Activated B cell treated with CpG ODN at 0.5 μM for 24 hours (primary cell): ENCODE data around the gene OTOA. TPM values are rescaled to one million over a fixed set of nuclear protein-coding genes. Genes with fewer than 3 reads are reported as not detected.

ENCODE experiments used
- ATAC-seq: fragments of 200-7000 bp; cut with Tn5 transposase; one replicate; pipeline ENCODE4 v1.10.0; 2021; ENCODE audit warnings: low read depth, mild to moderate bottlenecking, moderate library complexity
- CTCF ChIA-PET: fragments of 350-600 bp; sonication (Branson Sonifier 250); formaldehyde crosslinking; loops from one replicate; lab custom pipeline; 2021; ENCODE audit warnings: antibody characterized with exemption; lab: Charles Lee
- POLR2A ChIA-PET: fragments of 350-600 bp; sonication (Branson Sonifier 250); formaldehyde crosslinking; loops from one replicate; lab custom pipeline; 2021; ENCODE audit warnings: antibody characterized with exemption; lab: Charles Lee
- DNase-seq: peaks from one replicate; pipeline ENCODE4 v3.0.0; 2022
- H3K27ac Mint-ChIP-seq: one replicate; pipeline ENCODE4 v1.8.0; 2020; ENCODE audit warnings: mixed read lengths
- H3K27me3 Mint-ChIP-seq: one replicate; pipeline ENCODE4 v1.8.0; 2021; ENCODE audit warnings: mixed read lengths
- H3K36me3 Mint-ChIP-seq: one replicate; pipeline ENCODE4 v1.8.0; 2021; ENCODE audit warnings: low read depth, mixed read lengths
- H3K4me1 Mint-ChIP-seq: one replicate; pipeline ENCODE4 v1.8.0; 2021; ENCODE audit warnings: mixed read lengths
- H3K4me3 Mint-ChIP-seq: one replicate; pipeline ENCODE4 v1.8.0; 2020; ENCODE audit warnings: mild to moderate bottlenecking, mixed read lengths
- H3K9me3 Mint-ChIP-seq: one replicate; pipeline ENCODE4 v1.8.0; 2020; ENCODE audit warnings: mixed read lengths
- CTCF ChIP-seq: fragments of 200-600 bp; IDR thresholded peaks from one replicate; pipeline ENCODE4 v1.8.0; 2022; ENCODE audit warnings: antibody characterized with exemption, mild to moderate bottlenecking
- intact Hi-C: fragments of 100-400 bp; cut with micrococcal nuclease; formaldehyde crosslinking; loops from one replicate; pipeline ENCODE4 v1.15.1; 2024
- total RNA-seq: library from RNA; stranded (reverse); gene quantifications from 2 replicates; pipeline ENCODE4 v1.2.3, GENCODE V29; 2022

OTOA gene
- total RNA-seq, 1 donor from 2014 or later = 0.60 TPM

- intact Hi-C loops = loop anchor here (1.0 to 5.0 kb wide), 6 partner anchors 10 to 535 kb away; partner anchors contain the start of gene UQCRC2
- peak; percentile 97 for TF ChIP-seq CTCF
- Mint-ChIP-seq H3K27ac (peak overlapping the region; percentile 86), H3K27me3 (no peaks in the 10 kb centered on the region), H3K4me3 (peak overlapping the region; percentile 73), H3K4me1 (peaks cover 88% of the 10 kb centered on the region), H3K9me3 (no peaks in the 10 kb centered on the region), H3K36me3 (peaks cover 16% of the 10 kb centered on the region)
- DNase-seq (no peak), ATAC-seq (peak; percentile 79)
- ChIA-PET POLR2A (interaction anchor here (0.6 to 3.3 kb wide), 4 partner anchors 11 to 357 kb away, joined by 3 to 34 read pairs (median 6); no protein-coding TSS in a partner anchor), CTCF (interaction anchor here (0.7 to 5.1 kb wide), 14 partner anchors 9 to 73 kb away, joined by 3 to 98 read pairs (median 6); no protein-coding TSS in a partner anchor)
Observed at GRCh38 chr16:21656795-21657768, 6.7 kb upstream of the OTOA start.

- Mint-ChIP-seq H3K27me3 (no peaks in the 10 kb centered on the region), H3K9me3 (no peaks in the 10 kb centered on the region), H3K4me3 (no peak overlapping the region), H3K36me3 (peaks cover 12% of the 10 kb centered on the region), H3K27ac (peak overlapping the region; percentile 35), H3K4me1 (peaks cover 78% of the 10 kb centered on the region)
- ATAC-seq (no peak), DNase-seq (no peak)
- no peak for TF ChIP-seq CTCF
- CTCF ChIA-PET = interaction anchor here (1.1 kb wide), 1 partner anchor 49 kb away, joined by 3 read pairs; no protein-coding TSS in a partner anchor
- intact Hi-C loops = loop anchor here (5.0 kb wide), 2 partner anchors 293 to 533 kb away; partner anchors contain the start of gene UQCRC2
- POLR2A ChIA-PET = interaction anchor here (0.7 to 1.3 kb wide), 2 partner anchors 14 to 15 kb away, joined by 6 to 10 read pairs; no protein-coding TSS in a partner anchor
Observed at GRCh38 chr16:21659124-21659523, 4.6 kb upstream of the OTOA start.

- Mint-ChIP-seq H3K27ac (no peak overlapping the region), H3K9me3 (no peaks in the 10 kb centered on the region), H3K4me3 (no peak overlapping the region), H3K36me3 (no peaks in the 10 kb centered on the region), H3K27me3 (peaks cover 2% of the 10 kb centered on the region), H3K4me1 (peaks cover 26% of the 10 kb centered on the region)
- no peak for DNase-seq
- CTCF ChIA-PET = interaction anchor here (1.3 kb wide), 1 partner anchor 8 kb away, joined by 6 read pairs; no protein-coding TSS in a partner anchor
- TF ChIP-seq CTCF = no peak
- ATAC-seq = no peak
- intact Hi-C loops = no loop called here
- POLR2A ChIA-PET = no interaction called here
Observed at GRCh38 chr16:21664801-21665492, 1.2 kb downstream of the OTOA start.

GRCh38 chr16:21666772-21667171 is 3.0 kb downstream of the OTOA start:
- intact Hi-C loops = no loop called here
- Mint-ChIP-seq H3K27ac (no peak overlapping the region), H3K4me3 (no peak overlapping the region), H3K4me1 (peaks cover 13% of the 10 kb centered on the region), H3K36me3 (no peaks in the 10 kb centered on the region), H3K27me3 (peaks cover 5% of the 10 kb centered on the region), H3K9me3 (no peaks in the 10 kb centered on the region)
- CTCF ChIA-PET = interaction anchor here (1.1 to 1.3 kb wide), 2 partner anchors 9 to 42 kb away, joined by 4 to 6 read pairs; no protein-coding TSS in a partner anchor
- no peak for DNase-seq
- TF ChIP-seq CTCF = no peak
- ATAC-seq = no peak
- POLR2A ChIA-PET = no interaction called here
